Measurements from ENCODE around the gene DMPK. TPM values are rescaled to one million over a fixed set of nuclear protein-coding genes. Genes with fewer than 3 reads are reported as not detected.

DMPK gene
- total RNA-seq, 1 experiment from 2014 or later, result 18.3 TPM

- peaks cover 4% of the 10 kb centered on the region for H3K36me3 ChIP-seq (ENCODE audit: low read depth, low read length)
- no peak overlapping the region for H2AFZ ChIP-seq (ENCODE audit: low read length)
- DNase-seq (no peak), ATAC-seq (no peak)
- TF ChIP-seq CTCF (conservative IDR thresholded peaks at IDR 0.05; ENCODE audit: low read depth, low read length) (no peak), EZH2phosphoT487 (IDR thresholded peaks at IDR 0.05; ENCODE audit: borderline replicate concordance, low read length) (no peak), EZH2 (IDR thresholded peaks at IDR 0.05; ENCODE audit: low read length, unreplicated experiment) (no peak)
- no peaks in the 10 kb centered on the region for H3K27me3 ChIP-seq (ENCODE audit: low read length)
- H3K79me2 ChIP-seq (ENCODE audit: low read length), result no peaks in the 10 kb centered on the region
- no peak overlapping the region for H3K27ac ChIP-seq (ENCODE audit: low read length)
- no peaks in the 10 kb centered on the region for H3K9me3 ChIP-seq (ENCODE audit: low read length)
- ChIA-PET CTCF (no interaction called here), POLR2A (ENCODE audit: unreplicated experiment) (no interaction called here)
- no peaks in the 10 kb centered on the region for H3K4me1 ChIP-seq (ENCODE audit: insufficient read depth, low read length)
- H3K9me2 ChIP-seq (replicated peaks; ENCODE audit: low read length), result no peaks in the 10 kb centered on the region
- no TSS peak for BruUV-seq (replicated peaks)
- intact Hi-C loops (cut with micrococcal nuclease), result no loop called here
- no peaks in the 10 kb centered on the region for H3F3A ChIP-seq (ENCODE audit: low read length, unreplicated experiment)
- no peak overlapping the region for H3K4me2 ChIP-seq (ENCODE audit: low read length)
- H3K9ac ChIP-seq (ENCODE audit: low read length), result no peak overlapping the region
- H4K20me1 ChIP-seq (ENCODE audit: low read length), result no peaks in the 10 kb centered on the region
- no peak overlapping the region for H3K4me3 ChIP-seq (ENCODE audit: low read length)
These were observed 43.9 kb upstream of the DMPK start for GRCh38 chr19:45825917-45826893.

- Histone ChIP-seq H2AFZ (ENCODE audit: low read length) (no peak overlapping the region), H3K9me2 (replicated peaks; ENCODE audit: low read length) (no peaks in the 10 kb centered on the region), H3K9me3 (ENCODE audit: low read length) (no peaks in the 10 kb centered on the region), H3K27ac (ENCODE audit: low read length) (no peak overlapping the region), H3K79me2 (ENCODE audit: low read length) (no peaks in the 10 kb centered on the region), H3K36me3 (ENCODE audit: low read depth, low read length) (peaks cover 4% of the 10 kb centered on the region), H3K4me1 (ENCODE audit: insufficient read depth, low read length) (no peaks in the 10 kb centered on the region), H3K4me2 (ENCODE audit: low read length) (no peak overlapping the region), H4K20me1 (ENCODE audit: low read length) (no peaks in the 10 kb centered on the region), H3K9ac (ENCODE audit: low read length) (no peak overlapping the region), H3K4me3 (ENCODE audit: low read length) (no peak overlapping the region), H3F3A (ENCODE audit: low read length, unreplicated experiment) (no peaks in the 10 kb centered on the region), H3K27me3 (ENCODE audit: low read length) (no peaks in the 10 kb centered on the region)
- ChIA-PET POLR2A (ENCODE audit: unreplicated experiment) (no interaction called here), CTCF (no interaction called here)
- no TSS peak for BruUV-seq (replicated peaks)
- TF ChIP-seq EZH2phosphoT487 (IDR thresholded peaks at IDR 0.05; ENCODE audit: borderline replicate concordance, low read length) (no peak), CTCF (conservative IDR thresholded peaks at IDR 0.05; ENCODE audit: low read depth, low read length) (no peak), EZH2 (IDR thresholded peaks at IDR 0.05; ENCODE audit: low read length, unreplicated experiment) (no peak)
- DNase-seq (no peak), ATAC-seq (no peak)
- intact Hi-C loops (cut with micrococcal nuclease), result no loop called here
These were observed 42.9 kb upstream of the DMPK start for GRCh38 chr19:45825263-45825605.

Data from PC-3 (cell line).